WTC11 (cell line): ENCODE measurements around the gene NT5C1A.

Experiments
- AFF4 ChIP-seq: sonication (generic); formaldehyde crosslinking; IDR thresholded peaks from 2 replicates; pipeline ENCODE4 v1.8.1; 2023; ENCODE audit warnings: mild to moderate bottlenecking, missing genetic modification reagents, borderline replicate concordance
- CREB1 ChIP-seq: sonication (generic); formaldehyde crosslinking; IDR thresholded peaks from 2 replicates; pipeline ENCODE4 v1.8.0; 2023; ENCODE audit warnings: mild to moderate bottlenecking, missing genetic modification reagents
- CTCF ChIP-seq: fragments of 200-600 bp; IDR thresholded peaks from 2 replicates; pipeline ENCODE4 v1.8.0; 2022; ENCODE audit warnings: antibody characterized with exemption
- JAZF1 ChIP-seq: fragments of 250-450 bp; sonication (Bioruptor Pico); IDR thresholded peaks from 2 replicates; pipeline ENCODE4 v1.9.0; 2021; ENCODE audit warnings: moderate library complexity, mild to moderate bottlenecking, inconsistent platforms
- MAX ChIP-seq: sonication (generic); formaldehyde crosslinking; IDR thresholded peaks from 2 replicates; pipeline ENCODE4 v1.8.0; 2022; ENCODE audit warnings: mild to moderate bottlenecking, missing genetic modification reagents
- NR2C2 ChIP-seq: sonication (generic); formaldehyde crosslinking; IDR thresholded peaks from 2 replicates; pipeline ENCODE4 v1.8.0; 2022; ENCODE audit warnings: mild to moderate bottlenecking, missing genetic modification reagents
- ZSCAN18 ChIP-seq: fragments of 250-450 bp; sonication (Bioruptor Pico); IDR thresholded peaks from 2 replicates; pipeline ENCODE4 v2.1.2; 2022; ENCODE audit warnings: mild to moderate bottlenecking, moderate library complexity

GRCh38 chr1:39632323-39632681, 39.6 kb downstream of the NT5C1A start:
- TF ChIP-seq ZSCAN18 (CRISPR knock-in tag) = no peak
- TF ChIP-seq CTCF = no peak
- TF ChIP-seq AFF4 (CRISPR knock-in tag) = no peak
- no peak for TF ChIP-seq NR2C2 (CRISPR knock-in tag)
- no peak for TF ChIP-seq CREB1 (CRISPR knock-in tag)
- no peak for TF ChIP-seq JAZF1 (CRISPR knock-in tag)
- TF ChIP-seq MAX = no peak
